Activated T-cell treated with anti-CD3 and anti-CD28 coated beads for 24 hours (primary cell): ENCODE results near the gene ZNF664.

Experiments
- DNase-seq: peaks from one replicate; pipeline ENCODE4 v3.0.0-alpha.2; 2020; ENCODE audit warnings: low read depth

The ZNF664 gene

DNA sequence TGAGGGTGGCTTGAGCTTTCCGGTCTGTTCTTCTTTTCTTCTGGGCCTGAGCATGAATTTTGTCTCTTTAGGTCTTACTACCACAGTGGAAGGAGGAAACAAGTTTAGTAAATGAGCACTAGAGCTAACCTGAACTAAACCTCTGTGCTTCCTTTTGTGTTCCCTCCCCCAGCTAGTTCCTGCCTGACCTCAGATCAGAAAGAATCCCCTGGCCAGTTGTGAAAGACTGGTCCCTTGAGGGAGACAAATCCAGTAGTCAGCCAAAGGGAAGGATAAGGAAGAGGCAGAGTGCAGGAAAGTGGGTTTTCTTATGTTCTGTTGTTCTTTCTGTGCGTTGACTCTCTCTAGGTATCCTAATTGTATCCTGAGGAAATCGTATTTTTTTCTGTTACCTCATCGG lies 17.5 kb downstream of the ZNF664 start:
- DNase-seq, result no peak

DNA sequence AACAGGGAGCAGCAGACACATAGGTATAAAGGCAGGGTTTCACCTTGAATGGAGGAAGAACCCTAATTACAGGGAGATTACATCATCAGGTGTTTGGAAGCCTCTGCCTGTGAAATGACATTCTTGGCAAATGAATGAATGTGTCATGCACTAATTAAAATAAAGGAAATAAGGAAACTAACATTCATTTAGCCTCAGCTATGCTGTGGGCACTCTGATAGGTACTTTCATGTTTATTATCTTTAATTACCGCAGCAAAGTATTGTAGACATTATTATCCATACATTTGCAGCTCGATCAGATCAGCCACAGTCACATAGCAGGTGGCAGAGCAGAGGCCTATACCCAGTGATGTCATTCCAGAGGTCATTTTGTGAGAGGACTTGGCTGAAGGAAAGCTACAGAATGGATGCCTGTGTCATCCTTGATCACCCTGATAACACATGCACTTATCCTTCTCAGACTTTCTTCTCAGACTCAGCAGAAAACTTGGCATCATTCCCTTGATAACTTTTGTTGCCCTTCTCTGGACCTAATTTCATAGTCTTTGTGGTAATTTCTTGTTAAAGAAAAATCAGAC lies 18.4 kb downstream of the ZNF664 start:
- no peak for DNase-seq

DNA sequence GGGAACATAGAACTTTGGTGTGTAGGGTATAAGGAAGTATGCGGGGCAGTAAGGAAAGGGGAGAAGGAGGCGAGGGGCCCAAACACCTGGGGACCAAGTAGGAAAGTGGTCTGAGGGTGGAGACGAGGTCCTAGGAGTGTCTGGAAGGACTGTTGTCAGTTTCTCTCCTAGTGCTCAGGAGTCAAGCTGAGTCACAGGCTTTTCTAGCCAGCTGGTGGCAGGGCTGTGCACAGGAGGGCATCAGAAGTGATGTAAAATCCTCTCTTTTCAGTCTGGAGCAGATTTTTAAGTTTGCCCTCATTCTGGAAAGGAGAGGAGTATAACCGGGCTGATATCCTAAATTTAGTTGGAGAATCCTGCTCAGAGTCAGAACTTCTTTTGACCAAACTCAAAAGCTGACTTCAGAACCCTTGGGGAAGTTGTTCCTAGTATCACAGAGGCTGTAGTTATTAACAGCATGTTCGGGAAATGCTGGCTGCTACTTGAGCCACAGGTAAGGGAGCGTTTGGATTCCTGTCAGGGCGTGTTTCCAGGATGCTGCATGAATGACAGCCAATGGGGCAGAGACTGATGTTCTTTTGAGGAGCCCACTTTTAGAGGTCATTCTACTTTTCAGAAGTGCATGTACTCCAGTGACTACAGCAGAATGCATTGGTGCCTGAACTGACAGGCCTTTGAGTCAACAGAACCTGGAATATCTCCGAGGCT lies 19.3 kb downstream of the ZNF664 start:
- DNase-seq, result no peak

DNA sequence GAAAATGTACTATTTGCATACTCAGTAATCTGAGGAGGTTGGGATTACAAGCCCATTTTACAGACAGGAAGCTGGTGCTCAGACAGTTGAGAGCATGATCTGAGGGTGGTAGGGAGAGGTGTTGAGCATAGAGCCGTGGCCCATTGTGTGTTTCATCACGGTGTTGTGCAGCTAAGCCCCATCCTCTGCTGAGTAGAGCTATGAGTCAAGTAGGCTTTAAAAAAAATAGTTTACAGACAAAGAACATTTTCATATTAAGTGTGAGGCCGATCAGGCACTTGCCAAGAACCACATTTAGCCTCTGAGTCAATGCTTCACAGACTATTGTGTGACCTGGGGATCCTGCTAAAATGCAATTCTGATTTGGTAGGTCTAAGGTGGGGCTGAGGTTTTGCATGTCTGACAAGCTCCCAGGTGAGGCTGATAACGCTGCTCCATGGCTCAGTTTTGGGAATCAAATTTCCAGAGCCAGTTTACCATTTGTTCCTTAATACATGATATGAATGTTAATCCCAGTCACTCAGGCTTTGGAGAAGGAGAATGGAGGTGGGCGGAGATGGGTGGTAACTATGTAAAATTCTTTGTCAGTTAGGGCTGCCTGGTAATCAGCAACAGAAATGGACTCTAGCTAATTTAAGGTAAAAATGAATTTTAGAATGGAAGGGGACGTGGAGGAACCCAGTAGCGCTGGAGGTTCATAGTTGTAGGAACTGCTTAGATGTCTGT lies 22.2 kb downstream of the ZNF664 start:
- DNase-seq, result no peak

DNA sequence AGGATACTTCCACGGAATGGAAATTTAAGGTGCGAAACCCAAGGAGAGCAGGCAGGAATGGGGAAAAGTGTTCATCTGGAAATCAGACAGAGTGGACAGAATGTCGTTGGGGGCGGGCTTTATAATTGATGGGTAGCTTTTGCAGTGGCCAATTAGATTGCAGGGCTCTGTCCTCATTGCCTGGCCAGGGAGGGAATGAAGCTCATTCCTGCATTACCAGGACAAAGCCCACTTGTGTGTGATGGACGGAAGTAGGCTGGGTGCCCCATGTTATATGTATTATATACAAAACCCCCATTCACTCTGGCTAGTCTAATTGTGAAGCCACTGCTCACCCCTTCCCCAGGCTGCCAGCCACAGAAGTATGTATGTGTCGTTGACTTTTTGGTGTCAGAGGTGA lies 23.6 kb downstream of the ZNF664 start:
- no peak for DNase-seq

DNA sequence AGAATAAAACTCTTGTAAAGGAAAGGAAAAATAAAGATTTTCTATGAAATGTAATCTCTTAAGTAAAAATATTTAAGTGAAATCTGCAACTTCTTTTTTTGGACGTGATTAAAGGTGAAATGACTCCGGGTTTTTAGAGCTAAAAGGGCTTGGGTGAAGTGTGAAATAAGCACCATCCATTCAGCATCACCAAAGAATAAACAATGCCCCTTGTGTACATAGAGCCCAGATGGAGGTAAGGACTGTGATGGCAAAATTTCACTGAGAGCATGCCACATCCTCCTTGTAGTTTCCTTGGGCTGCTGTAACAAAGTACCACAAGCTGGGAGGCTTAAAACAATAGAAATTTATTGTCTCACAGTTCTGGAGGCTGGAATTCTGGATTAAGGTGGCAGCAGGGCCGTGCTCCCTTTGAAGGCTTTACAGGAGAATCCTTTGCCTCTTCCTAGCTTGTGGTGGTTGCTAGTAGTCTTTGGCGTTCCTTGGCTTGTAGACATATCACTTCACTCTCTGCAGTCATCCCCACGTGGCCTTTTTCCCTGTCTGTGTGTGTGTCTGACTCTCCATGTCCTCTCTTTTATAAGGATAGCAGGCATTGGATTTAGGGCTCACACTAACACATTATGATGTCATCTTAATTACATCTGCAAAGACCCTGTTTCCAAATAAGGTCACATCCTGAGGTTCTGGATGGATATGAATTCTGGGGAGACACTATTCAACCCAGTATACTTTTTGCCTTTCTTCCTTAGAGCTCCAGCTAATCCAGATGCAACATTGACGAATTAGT lies 24.2 kb downstream of the ZNF664 start:
- DNase-seq, result no peak

DNA sequence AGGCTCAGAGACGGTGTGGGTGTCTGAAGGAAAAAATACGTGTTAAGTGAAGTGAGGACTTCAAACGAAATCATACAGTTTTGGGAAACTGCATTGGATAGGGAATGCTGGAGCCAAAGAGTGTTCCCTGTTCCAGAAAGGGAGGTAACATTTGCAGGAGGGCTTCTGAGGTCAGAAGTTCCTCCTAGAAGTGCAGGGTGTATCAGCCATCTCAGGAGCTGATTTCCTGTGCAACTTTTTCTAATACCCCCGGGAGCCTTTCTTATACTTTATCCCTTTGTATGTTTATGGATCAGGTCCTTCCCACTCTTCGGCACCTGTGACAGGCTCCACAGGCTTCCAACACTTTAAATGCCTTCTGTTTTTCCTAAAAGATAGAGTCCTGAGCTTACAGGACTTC lies 24.9 kb downstream of the ZNF664 start:
- DNase-seq, result no peak

DNA sequence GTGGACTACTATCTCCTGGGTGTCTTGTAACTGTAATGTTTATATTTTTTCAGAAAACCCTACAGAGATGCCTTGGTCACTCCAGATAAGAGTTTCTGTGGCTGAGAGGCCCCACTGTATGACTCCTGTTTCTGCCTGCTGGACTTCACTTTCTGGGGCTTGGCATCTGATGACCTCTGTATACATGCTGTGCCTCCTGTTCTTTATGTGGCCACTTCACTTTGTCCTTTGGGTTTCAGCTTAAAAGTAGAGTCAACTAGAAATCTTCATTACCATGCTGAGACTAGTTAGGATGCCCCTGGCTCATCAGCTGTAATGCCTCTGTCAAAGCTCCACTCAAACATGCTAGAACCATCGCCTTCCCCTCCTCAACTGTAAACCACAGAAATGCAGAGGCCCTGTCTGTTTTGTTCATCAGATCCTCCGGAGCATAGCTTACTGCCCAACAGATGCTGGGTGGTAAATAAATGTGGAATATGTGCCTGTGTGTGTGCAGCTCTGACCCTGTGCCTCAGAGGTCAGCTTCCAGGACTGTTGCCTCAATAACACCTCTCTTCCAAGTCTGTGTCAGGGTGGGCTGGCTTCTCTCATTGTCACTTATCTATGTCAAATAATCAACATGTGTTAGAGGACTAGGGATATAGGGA lies 25.5 kb downstream of the ZNF664 start:
- DNase-seq, result no peak

DNA sequence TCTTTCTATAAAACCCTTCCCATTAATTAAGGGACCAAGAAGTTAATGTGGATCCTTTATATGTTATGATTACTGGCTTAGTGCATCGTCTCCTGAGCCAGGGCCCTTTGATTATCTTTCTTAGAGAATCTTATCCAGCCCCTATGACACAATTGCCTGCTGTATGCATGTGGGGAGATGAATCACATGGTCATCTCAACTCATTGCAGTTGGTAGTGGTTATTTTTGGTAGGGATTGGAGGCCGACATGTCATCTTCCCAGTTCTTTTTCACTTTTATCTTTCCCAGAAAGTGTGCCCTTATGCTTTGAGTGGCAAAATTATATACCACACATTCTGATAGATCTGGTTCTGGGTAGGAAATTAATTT lies 26.0 kb downstream of the ZNF664 start:
- DNase-seq, result no peak

DNA sequence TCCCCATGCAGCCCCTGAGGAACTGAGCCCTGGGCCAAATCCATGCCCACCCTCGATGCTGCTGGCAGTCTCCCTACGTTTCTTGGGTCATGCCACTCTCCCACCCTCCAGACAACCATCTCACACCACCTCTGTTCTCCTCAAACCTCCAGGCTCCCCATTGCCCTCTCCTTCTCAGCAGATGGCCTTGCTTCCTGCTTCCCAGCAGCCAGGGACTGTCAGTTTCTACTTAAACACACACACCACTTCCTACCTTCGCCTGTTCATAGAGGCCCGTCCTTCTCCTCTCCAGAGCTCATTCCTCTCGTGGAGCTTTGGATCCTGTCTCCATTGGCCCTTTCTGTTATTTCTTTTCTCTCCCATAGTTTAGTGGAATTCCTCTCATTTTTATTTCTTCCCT lies 27.1 kb downstream of the ZNF664 start:
- DNase-seq, result no peak

DNA sequence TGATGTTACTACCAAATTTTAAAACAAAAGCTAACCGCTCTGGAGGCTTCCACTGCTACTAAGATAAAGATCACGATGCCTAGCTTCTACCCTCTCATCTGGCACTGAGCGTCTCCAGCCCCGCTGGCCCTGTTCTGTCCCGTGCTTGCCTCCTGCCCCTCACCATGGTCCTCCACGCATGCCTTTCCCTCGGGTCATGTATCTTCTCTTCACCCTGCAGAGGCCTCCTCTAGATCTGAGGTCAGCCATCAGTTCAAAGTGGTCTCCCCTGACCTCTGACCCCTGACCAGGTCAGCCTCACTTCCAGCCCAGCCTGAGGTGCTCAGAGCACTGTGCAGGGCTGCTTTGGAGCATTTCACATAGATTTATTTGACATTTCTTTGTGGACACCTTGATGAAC lies 28.3 kb downstream of the ZNF664 start:
- no peak for DNase-seq

DNA sequence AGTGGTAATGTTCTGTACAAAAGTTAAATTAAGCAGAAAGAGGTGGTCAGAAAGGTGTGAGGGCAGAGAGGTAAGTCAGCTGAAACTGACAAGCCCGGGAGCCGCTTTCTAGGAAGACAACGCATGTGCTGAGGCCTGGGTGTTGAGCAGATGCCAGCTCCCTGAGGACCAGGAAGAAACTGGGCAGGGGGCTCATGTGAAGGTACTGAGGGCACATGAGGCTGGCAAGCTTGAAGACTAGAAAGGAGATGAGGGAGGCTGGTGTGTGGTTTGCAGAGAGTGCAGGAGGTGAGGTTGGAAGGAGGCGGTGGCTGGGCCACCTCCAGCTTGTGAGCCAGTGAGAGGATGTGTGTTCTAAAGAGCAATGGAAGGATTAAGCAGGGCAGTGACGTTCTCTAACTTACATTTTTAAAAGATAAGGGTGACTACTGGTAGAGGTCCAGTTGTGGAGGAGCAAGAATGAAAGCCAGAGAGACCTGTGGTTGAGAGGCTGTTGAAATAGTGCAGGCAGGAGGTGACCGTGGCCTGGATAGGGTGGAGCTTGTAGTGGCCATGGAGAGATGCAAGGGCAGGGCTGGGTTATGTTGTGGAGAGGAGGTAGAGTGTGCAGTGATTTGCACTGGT lies 29.1 kb downstream of the ZNF664 start:
- no peak for DNase-seq

DNA sequence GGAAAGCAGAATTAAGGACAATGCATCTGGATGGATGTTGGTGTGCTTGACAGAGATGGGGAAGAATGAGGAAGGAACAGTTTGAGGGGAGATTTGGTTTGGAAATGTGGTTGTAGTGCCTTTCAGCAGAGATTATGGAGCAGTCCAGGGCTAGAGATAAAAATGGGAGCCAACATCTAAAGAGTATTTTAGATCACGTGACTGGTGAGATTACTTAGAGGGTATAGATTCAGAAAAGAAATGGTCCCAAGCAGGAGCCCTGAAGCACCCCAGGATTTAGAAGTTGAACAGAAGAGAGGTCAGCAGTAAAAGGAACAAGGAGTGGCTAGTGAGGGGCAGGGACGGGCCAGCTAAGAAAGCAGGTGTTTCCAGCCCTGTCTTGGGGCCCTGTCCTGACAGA lies 29.6 kb downstream of the ZNF664 start:
- DNase-seq, result no peak

DNA sequence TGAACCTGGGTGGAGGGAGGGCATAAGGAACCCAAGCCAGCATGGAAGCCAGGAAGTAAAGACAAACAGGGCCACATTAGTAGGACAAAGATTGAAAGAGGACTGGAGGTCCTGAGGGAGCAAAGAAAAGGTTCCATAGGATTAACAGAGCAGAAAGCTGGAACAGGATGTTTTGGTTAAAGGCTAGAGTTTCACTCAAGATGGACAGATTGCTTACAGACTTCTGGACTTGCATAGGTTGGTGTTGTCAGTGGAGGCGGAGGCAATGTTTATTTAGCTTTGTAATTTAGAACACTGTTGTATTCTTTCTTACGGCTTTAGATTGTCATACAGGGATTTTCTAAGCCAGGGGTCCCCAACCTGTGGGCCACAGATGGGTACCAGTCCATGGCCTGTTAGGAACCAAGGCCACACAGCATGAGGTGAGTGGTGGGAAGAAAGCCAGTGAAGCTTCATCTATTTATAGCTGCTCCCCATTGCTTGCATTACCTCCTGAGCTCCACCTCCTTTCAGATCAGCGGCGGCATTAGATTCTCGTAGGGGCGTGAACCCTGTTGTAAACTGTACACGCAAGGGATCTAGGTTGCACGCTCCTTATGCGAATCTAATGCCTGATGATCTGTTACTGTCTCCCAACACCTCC lies 31.3 kb downstream of the ZNF664 start:
- no peak for DNase-seq

DNA sequence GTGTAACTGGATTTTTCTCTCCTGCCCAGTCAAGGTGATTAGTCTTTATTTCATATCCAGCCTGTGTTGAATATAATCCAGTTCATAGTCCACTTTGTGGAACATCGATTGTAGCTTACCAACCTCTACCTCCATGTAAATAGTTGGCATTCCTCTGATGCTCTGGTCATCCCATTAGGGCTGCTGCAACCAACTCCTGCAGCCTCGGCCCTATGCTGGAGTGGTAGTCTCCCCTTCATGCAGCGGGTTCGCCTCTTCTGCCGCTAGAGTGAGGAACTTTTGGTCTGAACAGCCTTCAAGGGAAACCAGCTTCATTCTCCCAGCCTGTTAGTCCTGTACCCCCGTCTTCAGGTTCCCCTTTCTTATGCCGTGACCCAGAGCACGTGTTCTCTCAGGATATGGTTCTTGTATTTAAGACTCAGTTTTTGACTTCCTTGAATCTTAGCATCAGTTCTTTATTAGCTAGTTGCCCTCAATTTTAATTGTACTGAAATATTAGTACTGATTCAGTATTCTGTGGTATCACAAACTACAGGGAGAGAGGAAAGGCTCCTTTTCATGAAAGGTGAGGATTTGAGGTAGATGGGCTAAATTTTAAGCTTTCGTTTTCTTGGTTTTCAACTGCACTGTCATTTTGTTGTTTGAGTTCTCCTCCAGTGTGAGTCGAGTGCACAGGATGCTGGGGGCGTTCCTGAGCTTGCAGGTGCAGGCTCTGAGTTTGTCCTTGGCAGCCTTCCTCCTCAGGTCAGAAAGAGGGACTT lies 33.2 kb downstream of the ZNF664 start:
- DNase-seq, result no peak

DNA sequence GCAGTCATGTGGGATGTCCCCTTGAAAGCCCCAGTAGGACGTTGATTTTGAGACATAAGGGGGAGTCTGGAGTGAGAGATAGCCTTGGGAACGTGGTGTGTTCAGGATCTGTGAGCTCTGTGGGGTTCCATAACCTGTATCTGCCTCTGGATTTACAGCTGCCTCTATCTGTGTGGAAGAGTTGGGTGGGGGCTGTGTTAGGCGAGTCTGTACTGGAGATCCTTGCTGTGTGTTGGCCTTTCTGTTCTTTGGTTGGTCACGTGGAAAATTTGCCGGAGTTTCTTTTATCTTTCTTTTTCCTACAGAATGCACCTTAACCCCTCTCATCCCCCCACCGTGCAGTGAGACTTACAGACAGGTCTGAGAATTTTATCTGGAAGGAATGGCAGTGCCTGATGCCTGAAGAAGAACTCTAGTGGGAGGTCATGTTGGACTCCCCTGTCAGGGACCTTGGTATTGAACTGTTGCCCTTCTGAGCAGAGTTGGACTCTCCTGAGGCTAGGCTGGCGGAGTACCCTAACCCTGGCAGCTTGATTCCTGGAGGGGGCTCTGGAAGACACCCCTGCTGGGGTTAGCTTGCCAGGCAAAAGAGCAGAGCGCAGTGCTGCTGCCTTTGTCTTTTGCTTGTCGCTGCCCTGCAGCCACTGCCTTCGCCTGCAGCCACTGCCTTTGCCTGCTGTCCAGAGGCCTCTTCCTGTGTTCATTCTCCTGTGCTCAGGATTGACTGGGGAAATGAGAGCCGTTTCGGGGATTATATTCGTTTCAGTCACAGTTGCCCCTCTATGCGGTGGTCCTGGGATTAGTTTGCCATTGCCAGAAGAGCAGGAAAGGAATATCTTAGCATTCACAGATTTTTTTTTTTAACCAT lies 34.1 kb downstream of the ZNF664 start:
- DNase-seq, result no peak

DNA sequence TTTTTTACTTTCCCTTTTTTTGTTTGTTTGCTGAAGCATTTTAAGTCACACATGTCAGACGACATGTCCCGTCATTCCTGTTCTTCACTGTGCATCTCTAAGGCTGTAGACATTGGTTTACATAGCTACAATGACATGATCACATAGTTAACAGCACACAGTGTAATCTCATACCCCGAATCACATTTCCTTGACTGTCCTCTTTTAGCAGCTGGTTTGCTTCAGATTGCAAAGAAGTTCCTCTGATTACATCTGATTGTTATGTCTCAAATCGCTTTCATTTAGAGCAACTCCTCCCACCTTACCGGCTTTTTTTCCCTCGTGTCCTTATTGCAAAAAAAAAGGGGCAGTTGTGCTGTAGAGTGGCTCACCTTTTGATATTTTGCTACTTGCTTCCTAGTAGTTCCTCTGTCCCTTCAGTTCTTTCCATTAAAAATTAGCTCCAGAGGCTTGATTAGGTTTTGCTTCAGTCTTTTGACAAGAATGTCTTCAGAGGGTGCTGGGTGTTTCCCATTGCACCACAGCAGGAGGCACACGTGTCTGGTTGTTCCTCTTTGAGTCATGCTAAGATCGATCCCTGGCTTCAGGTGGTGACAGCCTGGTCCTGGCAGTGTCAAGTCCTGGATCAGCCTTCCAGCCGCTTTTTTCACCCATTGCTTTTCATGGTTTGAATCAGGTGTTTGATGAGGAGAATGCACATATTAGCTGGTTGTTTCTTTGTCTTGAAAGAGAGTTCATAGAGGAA lies 35.0 kb downstream of the ZNF664 start:
- no peak for DNase-seq

DNA sequence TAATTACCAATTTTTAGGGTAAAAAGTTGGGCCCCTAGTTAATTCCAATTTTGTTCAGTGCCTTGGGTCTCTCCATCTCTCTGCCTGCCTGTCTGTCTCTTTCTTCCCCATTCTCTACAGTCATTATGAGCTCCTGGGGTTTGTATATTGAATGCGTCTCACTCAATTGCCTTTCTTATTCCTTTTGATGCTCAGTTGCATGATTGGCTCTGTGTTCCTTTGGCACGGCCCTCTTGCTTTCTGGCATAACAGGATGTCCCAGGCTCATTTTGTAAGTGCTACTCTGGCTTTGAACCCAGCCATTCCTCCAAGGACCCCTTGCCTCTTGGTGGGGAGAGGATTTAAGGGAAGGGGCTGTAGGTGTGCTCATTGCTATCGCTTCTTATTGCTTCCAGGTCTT lies 35.6 kb downstream of the ZNF664 start:
- no peak for DNase-seq

DNA sequence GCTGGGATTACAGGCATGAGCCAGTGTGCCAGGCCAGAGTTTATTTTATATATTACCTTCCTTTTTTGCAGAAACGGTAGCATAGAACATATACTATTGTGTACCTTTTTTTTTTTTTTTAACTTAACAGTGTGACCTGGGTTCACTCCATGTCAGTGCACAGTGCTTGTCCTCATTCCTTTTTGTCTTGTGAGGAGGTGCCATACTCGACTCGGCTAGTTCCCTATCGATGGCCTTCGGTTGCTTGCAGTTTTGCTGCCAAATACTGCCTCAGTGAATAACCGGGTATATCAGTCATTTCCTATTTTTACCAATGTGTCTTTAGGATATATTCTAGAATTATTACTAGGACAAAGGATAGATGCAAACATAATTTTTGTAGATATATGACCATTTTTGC lies 36.8 kb downstream of the ZNF664 start:
- no peak for DNase-seq
